Measurements from ENCODE around the gene AKAP6. TPM values are rescaled to one million over a fixed set of nuclear protein-coding genes. Genes with fewer than 3 reads are reported as not detected.

The AKAP6 gene
- total RNA-seq, 1 experiment from 2014 or later: 1.9 TPM

- ATAC-seq (no peak), DNase-seq (ENCODE audit: low read depth, low spot score) (no peak)
- H3K9ac ChIP-seq (ENCODE audit: low read length): no peak overlapping the region
- ChIA-PET POLR2A (no interaction called here), CTCF (no interaction called here), RAD21 (ENCODE audit: low non-redundant PET in 1 of 2, low total read pairs in 2 of 2, uncharacterized antibody in 2 of 2, unreplicated experiment in 2 of 2) (no interaction called here)
- H3K4me3 ChIP-seq (replicated peaks in 1 of 2; ENCODE audit: low read depth in 1 of 2, low read length in 2 of 2): no peak overlapping the region
- H3K36me3 ChIP-seq (ENCODE audit: control insufficient read depth in 1 of 2, insufficient read depth in 2 of 2, low read length in 2 of 2): no peaks in the 10 kb centered on the region
- no peak overlapping the region for H3K4me2 ChIP-seq (ENCODE audit: low read length)
- no peak for TF ChIP-seq TCF7L2 (IDR thresholded peaks at IDR 0.05; ENCODE audit: borderline replicate concordance, extremely low read depth, insufficient read depth, insufficient read length)
- no peak for TF ChIP-seq CEBPB (IDR thresholded peaks at IDR 0.05; ENCODE audit: low read depth)
- TF ChIP-seq CTCF (IDR thresholded peaks at IDR 0.05 in 2 of 3, conservative IDR thresholded peaks at IDR 0.05 in 1 of 3; ENCODE audit: borderline replicate concordance in 1 of 3, insufficient read depth in 1 of 3, low read depth in 2 of 3, low read length in 2 of 3): no peak
- TF ChIP-seq RAD21 (IDR thresholded peaks at IDR 0.05; ENCODE audit: low read depth): no peak
- TF ChIP-seq POLR2AphosphoS5 (IDR thresholded peaks at IDR 0.05; ENCODE audit: low read depth, low read length): no peak
- no peak for TF ChIP-seq SP1 (IDR thresholded peaks at IDR 0.05; ENCODE audit: low read depth)
- no peak for TF ChIP-seq EZH2phosphoT487 (IDR thresholded peaks at IDR 0.05; ENCODE audit: borderline replicate concordance)
- no peak for TF ChIP-seq SRF (IDR thresholded peaks at IDR 0.05; ENCODE audit: low read depth)
- no peak for TF ChIP-seq EZH2 (IDR thresholded peaks at IDR 0.05)
- TF ChIP-seq FOSL1 (IDR thresholded peaks at IDR 0.05; ENCODE audit: low read depth): no peak
- TF ChIP-seq ZBTB33 (IDR thresholded peaks at IDR 0.05; ENCODE audit: extremely low read depth, insufficient replicate concordance, low read length): no peak
- TF ChIP-seq ATF3 (IDR thresholded peaks at IDR 0.05): no peak
- no peak for TF ChIP-seq ZNF274 (IDR thresholded peaks at IDR 0.05; ENCODE audit: low read depth, low read length)
- TF ChIP-seq SIN3A (IDR thresholded peaks at IDR 0.05; ENCODE audit: low read depth): no peak
- TF ChIP-seq JUND (IDR thresholded peaks at IDR 0.05): no peak
- no peak for TF ChIP-seq CBX3 (IDR thresholded peaks at IDR 0.05; ENCODE audit: low read depth)
- TF ChIP-seq EGR1 (IDR thresholded peaks at IDR 0.05; ENCODE audit: low read depth): no peak
- no peak for TF ChIP-seq ZFX (IDR thresholded peaks at IDR 0.05)
- H3K4me1 ChIP-seq (ENCODE audit: control insufficient read depth in 1 of 2, insufficient read depth in 2 of 2, low read length in 2 of 2): peaks cover 0 to 12% of the 10 kb centered on the region in 2 experiments; a peak in 2 of 4 replicates
- H4K20me1 ChIP-seq (ENCODE audit: insufficient read depth): no peaks in the 10 kb centered on the region
- no peaks in the 10 kb centered on the region for H3K27me3 ChIP-seq (ENCODE audit: insufficient read depth, low read length)
- H3K27ac ChIP-seq (ENCODE audit: low read depth, low read length): no peak overlapping the region
- intact Hi-C loops (cut with micrococcal nuclease): no loop called here
- H3K9me3 ChIP-seq (ENCODE audit: control insufficient read depth in 1 of 2, insufficient read depth in 1 of 2, low read depth in 1 of 2, low read length in 2 of 2): no peaks in the 10 kb centered on the region
- no peaks in the 10 kb centered on the region for H3K79me2 ChIP-seq (ENCODE audit: insufficient read depth, low read length)
- H3K9me2 ChIP-seq (ENCODE audit: insufficient read depth): 0 out of 2 replicates have a peak, but pooled peaks cover 4% of the 10 kb centered on the region
- BruUV-seq (replicated peaks): no TSS peak
- no peak overlapping the region for H2AFZ ChIP-seq (ENCODE audit: low read depth, low read length, poor library complexity, severe bottlenecking)
Observed at GRCh38 chr14:32374155-32374554, 45.1 kb downstream of the AKAP6 start.
